ENCODE measurements around the gene MFGE8.

Gene MFGE8

DNA sequence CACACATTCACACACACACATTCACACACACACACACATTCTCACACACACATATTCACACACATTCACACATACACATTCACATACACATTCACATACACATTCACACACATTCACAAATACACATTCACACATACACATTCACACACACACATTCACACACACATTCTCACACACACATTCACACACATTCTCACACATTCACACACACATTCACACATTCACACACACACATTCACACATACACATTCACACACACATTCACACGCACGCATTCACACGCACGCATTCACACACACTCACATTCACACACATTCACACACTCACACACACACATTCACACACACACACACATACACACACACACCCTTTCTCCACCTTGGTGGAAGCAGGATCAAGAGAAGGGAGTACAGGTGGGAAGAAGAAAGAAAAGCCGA lies 12.2 kb downstream of the MFGE8 start:
- TF ChIP-seq Cebpa-rat (IDR thresholded peaks at IDR 0.05): no peak
- H3K4me3 ChIP-seq: no peak overlapping the region
- H3K36me3 ChIP-seq: peaks cover 61% of the 10 kb centered on the region
- H3K9ac ChIP-seq: no peak overlapping the region
- H3K27ac ChIP-seq: no peak overlapping the region
- peaks cover 11% of the 10 kb centered on the region for H3K27me3 ChIP-seq
- H3K9me3 ChIP-seq: no peaks in the 10 kb centered on the region
- no peak overlapping the region for H3K4me2 ChIP-seq
- H4K20me1 ChIP-seq: peaks cover 20% of the 10 kb centered on the region; the same call in 1 of the 2 replicates
- peaks cover 19% of the 10 kb centered on the region for H3K4me1 ChIP-seq

- Histone ChIP-seq H3K4me1 (peaks cover 21% of the 10 kb centered on the region), H3K27me3 (peaks cover 16% of the 10 kb centered on the region), H3K36me3 (peaks cover 55% of the 10 kb centered on the region), H4K20me1 (peaks cover 22% of the 10 kb centered on the region), H3K9me3 (no peaks in the 10 kb centered on the region), H3K4me2 (no peak overlapping the region), H3K9ac (no peak overlapping the region), H3K27ac (no peak overlapping the region), H3K4me3 (no peak overlapping the region)
- TF ChIP-seq Cebpa-rat (IDR thresholded peaks at IDR 0.05): no peak
Observed at GRCh38 chr15:88900309-88900981, 12.7 kb downstream of the MFGE8 start.

- Histone ChIP-seq H3K4me1 (peaks cover 33% of the 10 kb centered on the region), H3K9ac (no peak overlapping the region), H4K20me1 (peaks cover 29% of the 10 kb centered on the region), H3K4me3 (no peak overlapping the region), H3K27ac (no peak overlapping the region), H3K9me3 (no peaks in the 10 kb centered on the region), H3K4me2 (no peak overlapping the region), H3K36me3 (peaks cover 50% of the 10 kb centered on the region), H3K27me3 (peaks cover 28% of the 10 kb centered on the region)
- no peak for TF ChIP-seq Cebpa-rat (IDR thresholded peaks at IDR 0.05)
Observed at GRCh38 chr15:88899251-88899650, 13.9 kb downstream of the MFGE8 start.

GRCh38 chr15:88898736-88899135 lies 14.4 kb downstream of the MFGE8 start:
- Histone ChIP-seq H3K4me2 (no peak overlapping the region), H3K27ac (no peak overlapping the region), H3K9me3 (no peaks in the 10 kb centered on the region), H3K4me1 (peaks cover 33% of the 10 kb centered on the region), H3K9ac (no peak overlapping the region), H3K27me3 (peaks cover 33% of the 10 kb centered on the region), H4K20me1 (peaks cover 32% of the 10 kb centered on the region), H3K4me3 (no peak overlapping the region), H3K36me3 (peaks cover 44% of the 10 kb centered on the region)
- no peak for TF ChIP-seq Cebpa-rat (IDR thresholded peaks at IDR 0.05)

DNA sequence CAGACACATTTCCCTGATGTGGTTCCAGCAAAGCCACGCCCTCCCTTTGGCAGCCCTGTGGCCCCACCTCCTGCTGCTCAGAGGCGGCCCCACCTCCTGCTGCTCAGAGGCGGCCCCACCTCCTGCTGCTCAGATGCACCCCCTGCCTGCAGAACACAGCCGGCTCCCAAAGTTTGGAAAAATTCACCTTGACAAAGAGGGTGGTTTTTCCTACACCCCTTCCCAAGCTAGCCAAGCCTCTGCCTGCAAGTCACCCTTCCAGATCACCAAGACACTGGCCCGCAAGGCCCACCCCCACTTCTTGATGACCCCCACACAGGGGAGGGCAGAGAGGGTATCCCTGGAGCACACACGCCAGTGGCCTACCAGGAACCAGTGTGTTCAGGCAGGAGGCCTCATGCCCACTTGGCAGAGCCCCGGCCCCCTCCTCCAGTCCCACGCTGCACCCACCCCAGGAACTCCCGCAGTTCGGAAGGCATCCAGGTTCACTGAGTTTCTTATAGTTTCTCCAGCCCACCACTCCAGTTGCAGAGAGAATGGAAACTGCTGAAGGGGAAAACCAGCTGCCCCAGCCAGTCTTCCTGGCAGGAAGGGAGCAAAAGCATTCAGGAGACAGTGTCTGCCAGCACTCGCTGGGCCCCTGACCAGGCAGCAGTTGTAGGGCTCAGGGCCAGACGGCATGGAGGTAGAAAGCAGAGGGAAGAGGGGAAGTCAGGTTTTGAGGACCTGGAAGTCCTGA lies 15.6 kb downstream of the MFGE8 start:
- no peak overlapping the region for H3K9ac ChIP-seq
- H3K36me3 ChIP-seq: peaks cover 33% of the 10 kb centered on the region
- no peak overlapping the region for H3K27ac ChIP-seq
- H3K27me3 ChIP-seq: peaks cover 44% of the 10 kb centered on the region
- peaks cover 33% of the 10 kb centered on the region for H3K4me1 ChIP-seq
- peaks cover 32% of the 10 kb centered on the region for H4K20me1 ChIP-seq
- no peak overlapping the region for H3K4me3 ChIP-seq
- TF ChIP-seq Cebpa-rat (IDR thresholded peaks at IDR 0.05): no peak
- H3K9me3 ChIP-seq: no peaks in the 10 kb centered on the region
- peak overlapping the region; percentile 67 for H3K4me2 ChIP-seq

GRCh38 chr15:88897142-88897455 lies 16.1 kb downstream of the MFGE8 start:
- no peak for TF ChIP-seq Cebpa-rat (IDR thresholded peaks at IDR 0.05)
- Histone ChIP-seq H4K20me1 (peaks cover 32% of the 10 kb centered on the region), H3K27ac (no peak overlapping the region), H3K4me2 (peak overlapping the region; percentile 67), H3K4me1 (peaks cover 33% of the 10 kb centered on the region), H3K4me3 (no peak overlapping the region), H3K27me3 (peaks cover 44% of the 10 kb centered on the region), H3K9ac (0 out of 2 replicates have a peak overlapping the region, but pooled peaks have one; percentile 7), H3K36me3 (peaks cover 28% of the 10 kb centered on the region), H3K9me3 (no peaks in the 10 kb centered on the region)

GRCh38 chr15:88896333-88897033 lies 16.7 kb downstream of the MFGE8 start:
- Histone ChIP-seq H3K4me3 (no peak overlapping the region), H3K9me3 (no peaks in the 10 kb centered on the region), H3K4me2 (peak overlapping the region; percentile 67), H3K27me3 (peaks cover 44% of the 10 kb centered on the region), H3K27ac (no peak overlapping the region), H3K9ac (no peak overlapping the region), H3K36me3 (peaks cover 22% of the 10 kb centered on the region), H4K20me1 (peaks cover 32% of the 10 kb centered on the region), H3K4me1 (peaks cover 33% of the 10 kb centered on the region)
- TF ChIP-seq Cebpa-rat (IDR thresholded peaks at IDR 0.05): no peak

- H3K4me2 ChIP-seq: peak within 1 kb of the TSS; percentile 82
- H3K36me3 ChIP-seq: peaks cover 9% of the 10 kb centered on the region
- H3K9me3 ChIP-seq: no peaks in the 10 kb centered on the region
- 0 out of 2 replicates have a peak within 1 kb of the TSS, but pooled peaks have one; percentile 13 for H3K9ac ChIP-seq
- TF ChIP-seq Cebpa-rat (IDR thresholded peaks at IDR 0.05): no peak
- peaks cover 44% of the 10 kb centered on the region for H3K27me3 ChIP-seq
- peaks cover 33% of the 10 kb centered on the region for H3K4me1 ChIP-seq
- H3K4me3 ChIP-seq: peak within 1 kb of the TSS; percentile 61
- no peak within 1 kb of the TSS for H3K27ac ChIP-seq
- H4K20me1 ChIP-seq: peaks cover 32% of the 10 kb centered on the region
Observed at GRCh38 chr15:88894819-88895767, 18.1 kb downstream of the MFGE8 start, which contains the start of gene HAPLN3. Gene HAPLN3 (minus strand): TSS chr15:88895544. CDS start chr15:88887298, 8,246 bp downstream.

- peaks cover 3% of the 10 kb centered on the region for H3K36me3 ChIP-seq
- H3K9ac ChIP-seq: no peak overlapping the region
- no peaks in the 10 kb centered on the region for H3K9me3 ChIP-seq
- peaks cover 44% of the 10 kb centered on the region for H3K27me3 ChIP-seq
- no peak overlapping the region for H3K27ac ChIP-seq
- no peak for TF ChIP-seq Cebpa-rat (IDR thresholded peaks at IDR 0.05)
- peaks cover 33% of the 10 kb centered on the region for H3K4me1 ChIP-seq
- peak overlapping the region; percentile 61; the same call in 1 of the 2 replicates for H3K4me3 ChIP-seq
- peaks cover 32% of the 10 kb centered on the region for H4K20me1 ChIP-seq
- peak overlapping the region; percentile 82 for H3K4me2 ChIP-seq
Observed at GRCh38 chr15:88894348-88894818, 18.8 kb downstream of the MFGE8 start.

Measured in BLaER1 (cell line).